IgD-negative memory B cell (primary cell): ENCODE measurements around the gene PAN3. TPM values are rescaled to one million over a fixed set of nuclear protein-coding genes. Genes with fewer than 3 reads are reported as not detected.
A peak's percentile ranks its signal among the peaks of the same experiment; 100 is the strongest.
"Not testable (repeated sequence)": the region's sequence is repeated elsewhere in the genome, so short reads cannot be mapped to it uniquely, and the experiment has no call there.

Experiments
- H3K27ac Mint-ChIP-seq, 3 donors: one replicate each; pipeline ENCODE4 v1.8.0; 2020 to 2022; ENCODE audit warnings: mild to moderate bottlenecking in 3 of 3, mixed read lengths in 3 of 3, moderate library complexity in 1 of 3
- H3K27me3 Mint-ChIP-seq: one replicate; pipeline ENCODE4 v1.8.0; 2021; ENCODE audit warnings: mixed read lengths
- H3K36me3 Mint-ChIP-seq: one replicate; pipeline ENCODE4 v1.8.0; 2020; ENCODE audit warnings: mild to moderate bottlenecking, mixed read lengths
- H3K4me1 Mint-ChIP-seq, 3 donors: one replicate each; pipeline ENCODE4 v1.8.0; 2020 to 2022; ENCODE audit warnings: mixed read lengths in 3 of 3, mild to moderate bottlenecking in 1 of 3
- H3K4me3 Mint-ChIP-seq, 4 donors: one replicate each; pipeline ENCODE4 v1.8.0; 2020 to 2022; ENCODE audit warnings: mild to moderate bottlenecking in 4 of 4, mixed read lengths in 4 of 4, moderate library complexity in 3 of 4
- H3K9me3 Mint-ChIP-seq, 3 donors: one replicate each; pipeline ENCODE4 v1.8.0; 2020 to 2021; ENCODE audit warnings: mixed read lengths in 3 of 3, mild to moderate bottlenecking in 1 of 3
- polyA plus RNA-seq: library from polyadenylated mRNA; unstranded; fragments of 300-500 nt; fragmentation: Illumina TruSeq; gene quantifications from one replicate; pipeline ENCODE4 v1.2.3, GENCODE V29; 2021

Gene PAN3
- polyA plus RNA-seq, 1 donor from 2014 or later: 7.6 TPM

DNA sequence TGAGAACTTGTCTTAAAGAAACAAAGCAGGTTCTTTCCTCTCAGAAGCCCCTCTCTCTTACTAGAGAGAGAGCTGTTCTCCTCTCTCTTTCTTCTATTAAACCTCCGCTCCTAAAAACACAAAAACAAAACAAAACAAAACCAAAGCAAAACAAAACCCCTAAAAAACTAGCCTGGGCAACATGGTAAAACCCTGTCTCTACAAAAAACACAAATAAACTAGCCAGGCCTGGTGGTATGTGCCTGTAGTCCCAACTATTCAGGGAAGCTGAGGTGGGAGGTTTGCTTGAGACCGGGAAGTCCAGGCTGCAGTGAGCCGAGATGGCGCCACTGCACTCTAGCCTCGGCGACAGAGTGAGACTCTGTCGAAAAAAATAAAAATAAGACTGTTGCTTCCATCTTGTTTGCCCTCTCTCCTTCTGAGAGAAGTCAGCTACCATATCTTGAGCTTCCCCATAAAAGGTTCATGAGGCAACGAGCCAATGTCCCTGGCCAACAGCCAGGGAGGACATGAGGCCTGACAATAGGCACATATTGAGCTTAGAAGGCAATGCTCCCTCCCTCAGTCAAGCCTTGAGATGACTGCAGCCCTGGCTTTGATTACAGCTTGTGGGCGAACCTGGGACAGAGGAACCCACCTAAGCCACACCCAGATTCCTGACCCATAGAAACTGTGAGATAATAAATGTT is 20.5 kb upstream of the PAN3 start:
- Mint-ChIP-seq H3K4me3 (peak overlapping the region in 1 of 4 donors; percentile 8), H3K9me3 (no peaks in the 10 kb centered on the region), H3K27ac (no peak overlapping the region), H3K4me1 (peaks cover 4 to 6% (median 5%) of the 10 kb centered on the region in 3 donors), H3K36me3 (no peaks in the 10 kb centered on the region), H3K27me3 (peaks cover 3% of the 10 kb centered on the region)

DNA sequence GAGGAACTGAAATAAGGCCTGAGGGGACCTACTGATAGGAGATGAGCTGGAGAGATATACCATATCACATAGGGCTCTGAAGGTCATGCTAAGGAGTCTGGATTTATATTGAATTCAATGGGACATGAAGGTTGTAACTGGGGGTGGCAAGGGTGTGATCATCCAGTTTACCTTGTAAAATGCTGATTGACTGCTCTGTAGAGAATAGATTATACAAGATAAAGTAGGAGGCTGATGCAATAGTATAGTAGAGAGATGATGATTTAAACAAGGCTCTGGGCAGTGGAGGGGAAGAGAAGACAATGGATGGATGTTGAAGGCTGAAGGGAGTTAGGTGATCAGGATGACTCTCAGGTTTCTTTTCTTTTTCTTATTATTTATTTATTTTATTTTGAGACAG is 18.0 kb upstream of the PAN3 start:
- Mint-ChIP-seq H3K27me3 (peaks cover 1% of the 10 kb centered on the region), H3K4me3 (peak overlapping the region in 1 of 4 donors; percentile 65), H3K36me3 (no peaks in the 10 kb centered on the region), H3K9me3 (no peaks in the 10 kb centered on the region), H3K4me1 (peaks cover 4 to 6% (median 5%) of the 10 kb centered on the region in 3 donors), H3K27ac (no peak overlapping the region)

DNA sequence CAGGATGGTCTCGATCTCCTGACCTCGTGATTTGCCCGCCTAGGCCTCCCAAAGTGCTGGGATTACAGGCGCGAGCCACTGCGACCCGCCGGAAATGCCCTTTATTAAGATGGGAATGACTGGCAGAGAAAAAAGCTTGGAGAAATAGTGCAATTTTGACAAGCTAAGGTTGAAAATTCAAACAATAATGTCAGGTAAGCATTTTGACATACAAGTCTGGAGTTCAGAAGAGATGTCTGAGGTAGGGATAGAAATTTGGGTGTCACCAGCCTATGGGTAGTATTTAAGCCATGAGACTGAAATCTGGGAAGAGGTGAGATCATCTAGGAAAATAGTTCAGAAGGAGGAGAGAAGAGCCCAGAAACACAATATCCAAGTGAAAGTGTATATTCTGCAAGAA is 17.1 kb upstream of the PAN3 start:
- no peaks in the 10 kb centered on the region for H3K36me3 Mint-ChIP-seq
- H3K9me3 Mint-ChIP-seq: no peaks in the 10 kb centered on the region
- peak overlapping the region in 3 of 4 donors; percentile 39 to 68 (median 60) for H3K4me3 Mint-ChIP-seq
- H3K4me1 Mint-ChIP-seq: peaks cover 6 to 9% (median 6%) of the 10 kb centered on the region in 3 donors
- H3K27ac Mint-ChIP-seq: no peak overlapping the region
- H3K27me3 Mint-ChIP-seq: peaks cover 1% of the 10 kb centered on the region

DNA sequence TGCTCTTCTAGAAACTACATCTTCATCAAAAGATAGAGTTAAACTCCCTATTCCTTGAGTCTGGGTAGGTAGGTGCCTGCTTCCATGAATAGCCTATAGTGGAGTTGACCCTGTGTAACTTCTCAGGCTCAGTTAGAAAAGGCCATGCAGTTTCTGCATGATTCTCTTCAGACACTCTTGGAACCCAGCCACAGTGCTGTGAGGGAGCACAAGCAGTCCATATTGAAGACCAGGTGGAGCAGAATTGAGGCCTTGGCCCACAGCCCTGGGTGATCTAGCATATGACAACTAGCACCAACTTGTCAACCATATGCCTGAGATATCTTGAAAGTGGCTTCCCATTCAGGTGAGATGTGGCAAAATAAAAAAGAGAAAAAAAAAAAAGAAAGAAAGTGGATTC is 10.3 kb upstream of the PAN3 start:
- Mint-ChIP-seq H3K4me1 (peaks cover 4 to 9% (median 9%) of the 10 kb centered on the region in 3 donors), H3K27ac (peak overlapping the region in 1 of 3 donors; percentile 67), H3K27me3 (no peaks in the 10 kb centered on the region), H3K36me3 (peaks cover 3% of the 10 kb centered on the region), H3K9me3 (no peaks in the 10 kb centered on the region), H3K4me3 (no peak overlapping the region)

DNA sequence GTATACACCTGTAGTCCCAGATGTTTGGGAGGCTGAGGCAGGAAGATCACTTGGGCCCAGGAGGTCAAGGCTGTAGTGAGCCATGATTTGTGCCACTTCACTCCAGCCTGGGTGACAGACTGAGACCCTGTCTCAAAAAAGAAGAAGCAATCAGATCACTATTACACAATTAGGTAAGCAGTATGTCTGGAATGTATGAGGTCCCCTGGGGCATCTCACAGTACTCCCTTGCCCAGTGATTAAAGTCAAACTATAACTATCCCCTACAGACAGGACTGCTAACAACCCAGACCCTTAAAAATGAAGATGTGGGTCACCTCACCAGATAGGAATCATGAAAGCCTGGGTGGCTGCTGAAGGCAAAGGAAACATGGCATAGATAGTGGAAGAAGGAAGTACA is 9.4 kb upstream of the PAN3 start:
- H3K4me1 Mint-ChIP-seq: peaks cover 4 to 9% (median 9%) of the 10 kb centered on the region in 3 donors
- no peak overlapping the region for H3K27ac Mint-ChIP-seq
- peaks cover 3% of the 10 kb centered on the region for H3K36me3 Mint-ChIP-seq
- H3K27me3 Mint-ChIP-seq: no peaks in the 10 kb centered on the region
- H3K4me3 Mint-ChIP-seq: no peak overlapping the region
- H3K9me3 Mint-ChIP-seq: no peaks in the 10 kb centered on the region

DNA sequence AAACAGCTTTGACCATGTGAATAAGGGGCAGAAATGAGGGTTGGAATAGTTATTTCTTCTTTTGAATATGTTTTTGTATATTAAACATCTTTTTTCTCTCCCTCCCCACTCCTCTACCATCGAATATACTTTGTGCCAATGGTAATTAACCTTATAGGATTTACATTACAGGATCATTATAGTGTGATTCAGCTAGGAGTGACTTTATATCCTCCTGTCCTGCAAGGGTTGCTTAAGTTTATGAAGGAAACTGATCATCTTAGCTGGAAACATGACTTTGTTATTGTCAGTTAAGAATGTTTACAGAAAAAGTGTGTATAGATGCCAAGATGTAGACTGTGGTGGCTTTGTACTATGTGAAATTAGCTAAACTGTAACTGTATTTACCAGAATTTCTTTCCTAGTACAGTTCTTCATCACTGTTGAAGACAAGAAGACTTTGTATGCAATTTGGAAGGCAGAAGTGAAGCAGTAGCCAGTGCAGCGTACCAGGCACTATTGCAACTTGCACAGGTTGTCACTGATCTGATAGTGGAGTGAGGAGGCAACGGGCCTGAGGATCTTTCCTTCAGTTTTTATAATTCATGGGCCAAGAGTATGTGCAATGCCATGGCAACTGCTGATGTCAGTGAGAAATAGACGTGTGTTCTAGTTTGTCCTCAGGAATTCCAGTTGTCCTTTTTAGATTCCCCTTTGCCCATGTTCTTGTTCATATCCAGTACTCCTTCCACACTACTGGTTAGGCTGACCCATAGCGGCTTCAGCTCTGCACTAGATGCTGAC is 8.2 kb upstream of the PAN3 start:
- Mint-ChIP-seq H3K4me1 (peaks cover 4 to 9% (median 9%) of the 10 kb centered on the region in 3 donors), H3K9me3 (no peaks in the 10 kb centered on the region), H3K36me3 (peaks cover 3% of the 10 kb centered on the region), H3K27me3 (no peaks in the 10 kb centered on the region), H3K27ac (no peak overlapping the region), H3K4me3 (peak overlapping the region in 1 of 4 donors; percentile 2)

DNA sequence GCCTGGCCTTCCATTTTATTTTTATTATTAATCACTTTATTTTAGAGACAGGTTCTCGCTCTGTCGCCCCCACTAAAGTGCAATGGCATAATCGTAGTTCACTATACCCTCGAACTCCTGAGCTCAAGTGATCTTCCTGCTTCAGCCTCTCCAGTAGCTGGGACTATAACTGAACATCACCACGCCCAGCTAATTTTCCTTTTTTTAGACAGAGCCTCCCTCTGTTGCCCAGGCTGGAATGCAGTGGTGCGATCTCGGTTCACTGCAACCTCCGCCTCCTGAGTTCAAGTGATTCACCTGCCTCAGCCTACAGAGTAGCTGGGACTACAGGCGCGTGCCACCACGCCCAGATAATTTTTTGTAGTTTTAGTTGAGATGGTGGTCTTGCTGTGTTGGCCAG is 6.7 kb upstream of the PAN3 start:
- H3K27me3 Mint-ChIP-seq: no peaks in the 10 kb centered on the region
- no peak overlapping the region for H3K4me3 Mint-ChIP-seq
- H3K4me1 Mint-ChIP-seq: peaks cover 5 to 9% (median 8%) of the 10 kb centered on the region in 3 donors
- no peaks in the 10 kb centered on the region for H3K9me3 Mint-ChIP-seq
- no peak overlapping the region for H3K27ac Mint-ChIP-seq
- peaks cover 3% of the 10 kb centered on the region for H3K36me3 Mint-ChIP-seq

DNA sequence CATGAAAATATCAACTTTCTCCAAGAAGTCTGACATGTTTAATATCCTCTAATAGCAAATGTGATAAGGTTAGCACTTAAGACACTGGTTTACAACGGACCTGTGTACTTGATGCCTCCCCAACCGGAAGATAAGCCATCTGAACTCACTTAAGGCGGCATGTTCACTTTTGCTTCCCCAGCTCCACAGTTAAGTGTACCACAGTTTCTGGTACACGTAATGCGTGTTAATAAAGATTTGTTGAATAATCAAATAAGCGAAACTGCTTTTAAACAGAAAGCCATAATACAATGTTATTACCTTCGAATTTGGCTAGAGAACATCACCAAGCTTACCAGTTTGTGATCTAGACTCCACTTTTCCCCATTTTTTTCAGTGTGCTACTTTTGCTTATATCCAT is 1.4 kb upstream of the PAN3 start:
- Mint-ChIP-seq H3K27me3 (peaks cover 2% of the 10 kb centered on the region), H3K4me1 (peaks cover 19 to 33% (median 30%) of the 10 kb centered on the region in 3 donors), H3K9me3 (no peaks in the 10 kb centered on the region), H3K4me3 (peak overlapping the region; percentile 91 to 98 (median 98)), H3K27ac (peak overlapping the region; percentile 98 to 99 (median 99)), H3K36me3 (no peaks in the 10 kb centered on the region)

DNA sequence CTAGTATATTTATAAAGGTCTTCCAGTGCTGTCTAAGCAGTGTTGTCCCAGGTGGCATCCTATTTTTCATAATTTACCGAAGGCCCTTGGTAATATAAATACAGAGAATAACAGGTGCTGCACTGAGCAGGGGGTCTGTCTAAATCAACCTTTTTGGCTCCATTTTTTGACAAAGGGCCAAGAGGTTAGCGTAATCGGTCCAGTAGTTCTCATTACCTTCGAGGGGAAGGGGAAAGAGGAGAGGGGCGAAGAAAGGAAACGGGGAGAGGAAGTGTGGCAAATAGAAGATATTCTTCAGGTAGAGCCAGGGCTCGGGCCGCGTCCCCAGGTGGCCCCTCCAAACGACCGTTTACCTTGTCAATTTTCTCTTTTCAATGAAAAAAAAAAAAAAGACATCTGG is 749 bp upstream of the PAN3 start:
- Mint-ChIP-seq H3K4me1 (peaks cover 25 to 40% (median 36%) of the 10 kb centered on the region in 3 donors), H3K27me3 (peaks cover 2% of the 10 kb centered on the region), H3K9me3 (no peaks in the 10 kb centered on the region), H3K36me3 (no peaks in the 10 kb centered on the region), H3K4me3 (peak overlapping the region; percentile 91 to 98 (median 98)), H3K27ac (peak overlapping the region; percentile 98 to 99 (median 99))

DNA sequence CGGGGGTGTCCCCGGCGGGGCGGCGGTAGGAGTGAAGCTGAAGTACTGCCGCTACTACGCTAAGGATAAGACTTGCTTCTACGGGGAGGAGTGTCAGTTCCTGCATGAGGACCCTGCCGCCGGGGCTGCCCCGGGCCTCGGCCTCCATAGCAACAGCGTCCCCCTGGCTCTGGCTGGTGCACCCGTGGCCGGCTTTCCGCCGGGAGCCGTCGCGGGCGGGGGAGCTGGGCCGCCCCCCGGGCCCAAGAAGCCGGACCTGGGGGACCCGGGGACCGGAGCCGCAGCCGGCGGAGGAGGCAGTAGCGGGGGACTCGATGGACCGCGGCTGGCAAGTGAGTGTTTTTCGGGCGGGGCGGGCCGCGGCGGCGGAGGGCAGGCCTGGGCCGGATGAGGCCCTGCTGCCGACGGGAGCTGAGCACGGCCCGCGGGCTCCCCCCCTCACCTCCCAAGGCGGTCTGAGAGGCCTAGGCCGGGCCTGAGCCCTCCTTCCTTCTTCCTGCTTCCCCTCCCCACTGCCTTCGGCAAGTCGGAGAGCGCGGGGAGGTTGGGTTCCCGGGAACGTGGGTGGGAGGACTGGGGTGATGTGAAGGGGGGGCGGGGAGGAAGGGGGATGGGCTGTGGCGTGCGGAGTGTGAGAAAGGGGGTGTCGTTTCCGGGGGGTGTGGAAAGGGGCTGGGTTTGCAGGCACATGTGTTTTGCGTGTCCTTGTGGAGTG is 568 bp downstream of the PAN3 start:
- no peaks in the 10 kb centered on the region for H3K36me3 Mint-ChIP-seq
- H3K27me3 Mint-ChIP-seq: peaks cover 2% of the 10 kb centered on the region
- H3K4me1 Mint-ChIP-seq: peaks cover 35 to 52% (median 47%) of the 10 kb centered on the region in 3 donors
- H3K27ac Mint-ChIP-seq: peak overlapping the region; percentile 85 to 99 (median 98)
- H3K4me3 Mint-ChIP-seq: peak overlapping the region; percentile 91 to 98 (median 98)
- no peaks in the 10 kb centered on the region for H3K9me3 Mint-ChIP-seq

DNA sequence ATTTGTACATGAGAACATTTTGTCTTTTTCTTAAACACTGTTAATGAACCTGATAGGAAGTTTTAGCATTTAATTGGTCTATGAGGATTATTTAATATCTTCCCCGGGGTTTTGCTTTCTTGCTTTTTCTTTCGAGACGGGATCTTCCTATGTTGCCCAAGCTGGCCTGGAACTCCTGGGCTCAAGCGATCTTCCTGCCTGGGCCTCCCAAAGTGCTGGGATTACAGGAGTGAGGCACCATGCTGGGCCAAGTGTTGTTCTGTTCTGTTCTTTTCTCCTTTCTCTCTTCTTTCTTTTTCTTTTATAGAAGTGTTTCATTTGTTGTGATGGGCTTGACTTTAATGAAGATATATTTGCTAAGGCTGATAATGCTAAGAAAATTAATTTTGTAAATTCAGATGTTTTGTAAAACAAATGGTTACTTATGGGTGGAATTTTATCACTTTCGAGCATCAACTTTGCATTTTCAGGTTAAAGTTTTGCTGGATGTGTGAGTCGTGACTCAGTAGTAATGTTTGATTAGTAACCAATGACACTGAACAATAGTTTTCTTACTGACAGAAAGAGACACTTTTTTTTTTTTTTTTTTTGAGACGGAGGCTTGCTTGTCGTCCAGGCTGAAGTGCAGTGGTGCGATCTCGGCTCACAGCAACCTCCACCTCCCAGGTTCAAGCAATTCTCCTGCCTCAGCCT is 2.2 kb downstream of the PAN3 start:
- Mint-ChIP-seq H3K27ac (peak overlapping the region; percentile 54 to 99 (median 98)), H3K9me3 (no peaks in the 10 kb centered on the region), H3K36me3 (no peaks in the 10 kb centered on the region), H3K4me1 (peaks cover 35 to 52% (median 51%) of the 10 kb centered on the region in 3 donors), H3K4me3 (peak overlapping the region; percentile 91 to 98 (median 98)), H3K27me3 (peaks cover 2% of the 10 kb centered on the region)

DNA sequence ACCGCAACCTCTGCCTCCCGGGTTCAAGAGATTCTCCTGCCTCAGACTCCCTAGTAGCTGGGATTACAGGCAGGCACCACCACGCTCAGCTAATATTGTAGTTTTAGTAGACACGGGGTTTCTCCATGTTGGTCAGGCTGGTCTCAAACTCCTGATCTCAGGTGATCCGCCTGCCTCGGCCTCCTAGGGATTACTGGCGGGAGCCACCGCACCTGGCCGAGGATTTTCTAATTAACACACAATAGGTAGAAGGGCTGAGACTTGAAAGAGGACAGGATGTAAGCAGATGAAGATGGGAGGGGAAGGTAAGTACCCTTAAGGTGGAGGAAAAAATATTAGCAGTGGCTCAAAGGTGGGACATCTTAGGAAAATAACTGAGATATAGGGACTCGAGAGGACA is 3.2 kb downstream of the PAN3 start:
- Mint-ChIP-seq H3K27ac (peak overlapping the region in 2 of 3 donors; percentile 24 to 64), H3K4me1 (peaks cover 35 to 59% (median 50%) of the 10 kb centered on the region in 3 donors), H3K4me3 (peak overlapping the region; percentile 60 to 79 (median 69))
- not testable (repeated sequence) for H3K36me3 Mint-ChIP-seq, H3K9me3 Mint-ChIP-seq, H3K27me3 Mint-ChIP-seq

DNA sequence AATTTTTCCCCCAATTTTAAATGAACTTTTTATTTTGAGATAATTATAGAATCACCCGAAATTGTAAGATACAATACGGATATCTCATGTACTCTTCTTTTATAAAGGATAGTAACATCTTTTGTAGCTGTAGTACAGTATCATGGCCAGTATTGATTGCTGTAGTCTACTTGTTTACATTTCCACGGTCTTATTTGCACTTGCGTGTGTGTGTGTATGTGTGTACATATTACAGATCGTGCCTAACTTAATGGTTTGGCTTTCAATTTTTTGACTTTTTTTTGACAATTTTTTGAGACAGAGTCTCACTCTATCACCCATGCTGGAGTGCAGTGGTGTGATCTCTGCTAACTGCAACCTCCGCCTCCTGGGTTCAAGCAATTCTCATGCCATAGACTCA is 6.7 kb downstream of the PAN3 start:
- H3K4me1 Mint-ChIP-seq: peaks cover 40 to 53% (median 47%) of the 10 kb centered on the region in 3 donors
- no peaks in the 10 kb centered on the region for H3K9me3 Mint-ChIP-seq
- no peak overlapping the region for H3K27ac Mint-ChIP-seq
- peaks cover 2% of the 10 kb centered on the region for H3K27me3 Mint-ChIP-seq
- peak overlapping the region in 1 of 4 donors; percentile 32 for H3K4me3 Mint-ChIP-seq
- H3K36me3 Mint-ChIP-seq: peaks cover 2% of the 10 kb centered on the region

DNA sequence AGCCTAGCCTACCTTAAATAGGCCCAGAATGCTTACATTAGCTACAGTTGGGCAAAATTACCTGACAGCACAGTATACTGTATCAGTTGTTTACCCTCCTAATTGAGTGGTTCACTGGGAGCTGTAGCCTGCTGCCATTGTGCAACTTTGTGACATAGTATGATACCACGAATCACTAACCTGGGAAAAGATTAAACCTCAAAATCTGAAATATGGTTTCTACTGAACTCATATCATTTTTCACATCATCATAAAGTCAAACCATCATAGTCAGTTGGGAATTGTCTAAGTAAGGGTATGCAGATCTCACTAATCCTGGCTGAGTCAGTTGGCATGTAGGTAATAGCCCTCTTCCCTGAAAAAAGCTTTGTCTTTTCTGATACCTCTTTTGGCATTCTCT is 9.2 kb downstream of the PAN3 start:
- H3K4me3 Mint-ChIP-seq: peak overlapping the region in 2 of 4 donors; percentile 9 to 17
- peaks cover 5% of the 10 kb centered on the region for H3K36me3 Mint-ChIP-seq
- no peaks in the 10 kb centered on the region for H3K27me3 Mint-ChIP-seq
- peaks cover 0 to under 1% (median 0%) of the 10 kb centered on the region in 3 donors for H3K9me3 Mint-ChIP-seq
- H3K27ac Mint-ChIP-seq: no peak overlapping the region
- peaks cover 31 to 46% (median 40%) of the 10 kb centered on the region in 3 donors for H3K4me1 Mint-ChIP-seq
